Pons (tissue), 1 donor: Measurements from ENCODE around the gene ZGRF1.
"Not testable (repeated sequence)": the region's sequence is repeated elsewhere in the genome, so short reads cannot be mapped to it uniquely, and the experiment has no call there.

ENCODE experiments used
- DNase-seq: peaks from one replicate; pipeline ENCODE4 v3.0.0-alpha.2; 2016; ENCODE audit warnings: low spot score

The ZGRF1 gene

GRCh38 chr4:112516471-112517066 is 120.1 kb downstream of the ZGRF1 start:
- DNase-seq: no peak

- no peak for DNase-seq
Observed at GRCh38 chr4:112516066-112516470, 120.6 kb downstream of the ZGRF1 start, which contains the start of gene NEUROG2. TSS of gene NEUROG2 (minus strand) at chr4:112516180. CDS start at chr4:112515475, 705 bp downstream.

GRCh38 chr4:112515198-112516065 is 121.3 kb downstream of the ZGRF1 start:
- no peak for DNase-seq

GRCh38 chr4:112514647-112515197 is 122.0 kb downstream of the ZGRF1 start:
- DNase-seq: no peak

- DNase-seq: no peak
Observed at GRCh38 chr4:112513971-112514646, 122.6 kb downstream of the ZGRF1 start.

GRCh38 chr4:112511803-112512118 is 124.9 kb downstream of the ZGRF1 start:
- no peak for DNase-seq

- no peak for DNase-seq
Observed at GRCh38 chr4:112511093-112511802, 125.5 kb downstream of the ZGRF1 start.

- no peak for DNase-seq
Observed at GRCh38 chr4:112510291-112511092, 126.2 kb downstream of the ZGRF1 start.

- DNase-seq: no peak
Observed at GRCh38 chr4:112509243-112510141, 127.2 kb downstream of the ZGRF1 start.

- no peak for DNase-seq
Observed at GRCh38 chr4:112508356-112508755, 128.4 kb downstream of the ZGRF1 start.

GRCh38 chr4:112504807-112505206 is 131.9 kb downstream of the ZGRF1 start:
- DNase-seq: no peak

- no peak for DNase-seq
Observed at GRCh38 chr4:112502871-112503270, 133.8 kb downstream of the ZGRF1 start.

- no peak for DNase-seq
Observed at GRCh38 chr4:112492321-112492720, 144.4 kb downstream of the ZGRF1 start.

GRCh38 chr4:112490808-112491207 is 145.9 kb downstream of the ZGRF1 start:
- not testable (repeated sequence) for DNase-seq
